Sigmoid colon (tissue), 7 donors: ENCODE measurements around the gene MAN2A1. TPM values are rescaled to one million over a fixed set of nuclear protein-coding genes. Genes with fewer than 3 reads are reported as not detected.

Source experiments
- DNase-seq: peaks from one replicate; pipeline ENCODE4 v3.0.0-alpha.2; 2019
- H3K27ac ChIP-seq, 4 donors: fragments of 200-600 bp; sonication (generic); one replicate each; pipeline ENCODE4 v1.5.1; 2016 to 2019; ENCODE audit warnings: mild to moderate bottlenecking in 1 of 4
- H3K27me3 ChIP-seq, 3 donors: fragments of 200-600 bp; sonication (generic); one replicate each; pipeline ENCODE4 v1.5.1; 2019; ENCODE audit warnings: mild to moderate bottlenecking in 1 of 3
- H3K36me3 ChIP-seq, 4 donors: fragments of 200-600 bp; sonication (generic); one replicate each; pipeline ENCODE4 v1.5.1; 2016 to 2019
- H3K4me1 ChIP-seq, 4 donors: fragments of 200-600 bp; sonication (generic); one replicate each; pipeline ENCODE4 v1.5.1; 2017 to 2019
- H3K4me3 ChIP-seq, 4 donors: fragments of 200-600 bp; sonication (generic); one replicate each; pipeline ENCODE4 v1.5.1; 2017 to 2019; ENCODE audit warnings: mild to moderate bottlenecking in 2 of 4, moderate library complexity in 1 of 4
- H3K9me3 ChIP-seq, 4 donors: fragments of 200-600 bp in 3 of 4; sonication (generic) in 3 of 4; one replicate each; pipeline versions ENCODE4 v1.5.1 to v1.6.1; 2013 to 2019
- EP300 ChIP-seq, 4 donors: sonication (generic); formaldehyde crosslinking; IDR thresholded peaks; one replicate each; pipeline ENCODE4 v1.6.1; 2017; ENCODE audit warnings: antibody characterized with exemption in 4 of 4
- POLR2A ChIP-seq, 2 donors: fragments of 450-650 bp; IDR thresholded peaks; one replicate each; pipeline ENCODE4 v1.6.1; 2016; ENCODE audit warnings: antibody characterized with exemption in 2 of 2, mild to moderate bottlenecking in 2 of 2, moderate library complexity in 2 of 2
- POLR2AphosphoS5 ChIP-seq, 4 donors: sonication (generic); formaldehyde crosslinking; IDR thresholded peaks; one replicate each; pipeline ENCODE4 v1.6.1; 2017; ENCODE audit warnings: antibody characterized with exemption in 4 of 4
- WGBS, 2 donors: extraction: QIAGEN DNeasy Blood & Tissue Kit; methylation state at CpG; one replicate each; pipeline ENCODE4 v1.1.7; 2013; 5-methylcytosine and 5-hydroxymethylcytosine counted together
- intact Hi-C: fragments of 100-400 bp; cut with DNase I; formaldehyde crosslinking; loops from one replicate; pipeline ENCODE4 v1.15.1; 2023
- polyA plus RNA-seq, 3 donors: library from polyadenylated mRNA; stranded (reverse); fragments of 200-250 nt; gene quantifications; one replicate each; pipeline ENCODE4 v1.2.3, GENCODE V29; 2013
- total RNA-seq, 4 donors: library from RNA; depleted of rRNA; stranded (reverse); fragments of >200 nt; gene quantifications; one replicate each; pipeline ENCODE4 v1.1.0, GENCODE V29; 2016
- TF ChIP-seq, protein P1 (sequence below), 4 experiments: fragments of 450-650 bp in 3 of 4; fragments of 200-600 bp in 1 of 4; IDR thresholded peaks; one replicate each; pipeline ENCODE4 v1.5.1; 2016 to 2019; ENCODE audit warnings: antibody characterized with exemption in 4 of 4, mild to moderate bottlenecking in 3 of 4, moderate library complexity in 2 of 4
- donor health status: healthy with polysubstance abuse.
- donor health status: Bipolar disorder and iron deficiency.
- donor health status: healthy.

The MAN2A1 gene
- total and polyA plus RNA-seq, 7 donors, result 3.6 to 58.4 (median 40.2) TPM

- DNase-seq, result no peak
- TF ChIP-seq POLR2AphosphoS5 (IDR thresholded peaks at IDR 0.05) (no peak), EP300 (IDR thresholded peaks at IDR 0.05) (no peak)
- Histone ChIP-seq H3K4me3 (no peak overlapping the region), H3K9me3 (no peaks in the 10 kb centered on the region), H3K27me3 (no peaks in the 10 kb centered on the region), H3K36me3 (peaks cover 0 to 14% (median 6%) of the 10 kb centered on the region in 4 donors), H3K4me1 (peaks cover 0 to 21% (median 19%) of the 10 kb centered on the region in 4 donors), H3K27ac (no peak overlapping the region)
- intact Hi-C loops, result no loop called here
- WGBS, 2 donors, result 16 to 65% methylated on average over 2 of the region's 2 CpGs
Observed at GRCh38 chr5:109866051-109866450, 176.3 kb downstream of the MAN2A1 start.

DNA sequence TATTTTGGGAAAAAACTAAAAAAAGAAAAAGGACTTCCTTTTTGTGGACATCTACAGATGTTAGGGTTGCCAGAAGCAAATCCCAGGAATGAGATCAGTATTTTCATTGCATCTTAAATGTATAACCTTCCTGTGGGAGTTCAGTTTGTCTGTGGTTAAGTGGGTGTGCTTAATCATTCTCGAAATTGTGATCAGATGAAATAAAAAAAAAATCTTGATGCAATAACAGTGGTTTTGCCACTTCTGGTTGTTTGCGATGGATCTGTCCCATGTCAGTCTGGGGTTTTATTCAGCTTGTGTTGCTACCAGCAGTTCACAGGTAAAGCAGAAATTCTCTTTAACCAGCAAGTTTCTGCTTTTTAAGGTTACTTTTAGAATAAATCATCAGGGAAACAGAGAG is 179.0 kb downstream of the MAN2A1 start:
- no peak overlapping the region for H3K4me3 ChIP-seq
- 55 to 80% methylated on average over 2 of the region's 2 CpGs for WGBS, 2 donors
- H3K27me3 ChIP-seq, result no peaks in the 10 kb centered on the region
- no peak overlapping the region for H3K27ac ChIP-seq
- peaks cover 0 to 14% (median 6%) of the 10 kb centered on the region in 4 donors for H3K36me3 ChIP-seq
- TF ChIP-seq POLR2A (IDR thresholded peaks at IDR 0.05), result no peak
- TF ChIP-seq POLR2AphosphoS5 (IDR thresholded peaks at IDR 0.05), result no peak
- TF ChIP-seq EP300 (IDR thresholded peaks at IDR 0.05), result no peak
- TF ChIP-seq, protein P1, sequence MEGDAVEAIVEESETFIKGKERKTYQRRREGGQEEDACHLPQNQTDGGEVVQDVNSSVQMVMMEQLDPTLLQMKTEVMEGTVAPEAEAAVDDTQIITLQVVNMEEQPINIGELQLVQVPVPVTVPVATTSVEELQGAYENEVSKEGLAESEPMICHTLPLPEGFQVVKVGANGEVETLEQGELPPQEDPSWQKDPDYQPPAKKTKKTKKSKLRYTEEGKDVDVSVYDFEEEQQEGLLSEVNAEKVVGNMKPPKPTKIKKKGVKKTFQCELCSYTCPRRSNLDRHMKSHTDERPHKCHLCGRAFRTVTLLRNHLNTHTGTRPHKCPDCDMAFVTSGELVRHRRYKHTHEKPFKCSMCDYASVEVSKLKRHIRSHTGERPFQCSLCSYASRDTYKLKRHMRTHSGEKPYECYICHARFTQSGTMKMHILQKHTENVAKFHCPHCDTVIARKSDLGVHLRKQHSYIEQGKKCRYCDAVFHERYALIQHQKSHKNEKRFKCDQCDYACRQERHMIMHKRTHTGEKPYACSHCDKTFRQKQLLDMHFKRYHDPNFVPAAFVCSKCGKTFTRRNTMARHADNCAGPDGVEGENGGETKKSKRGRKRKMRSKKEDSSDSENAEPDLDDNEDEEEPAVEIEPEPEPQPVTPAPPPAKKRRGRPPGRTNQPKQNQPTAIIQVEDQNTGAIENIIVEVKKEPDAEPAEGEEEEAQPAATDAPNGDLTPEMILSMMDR (IDR thresholded peaks at IDR 0.05), result no peak
- H3K4me1 ChIP-seq, result peaks cover 0 to 13% (median 10%) of the 10 kb centered on the region in 4 donors
- intact Hi-C loops, result no loop called here
- H3K9me3 ChIP-seq, result no peaks in the 10 kb centered on the region
- DNase-seq, result no peak

DNA sequence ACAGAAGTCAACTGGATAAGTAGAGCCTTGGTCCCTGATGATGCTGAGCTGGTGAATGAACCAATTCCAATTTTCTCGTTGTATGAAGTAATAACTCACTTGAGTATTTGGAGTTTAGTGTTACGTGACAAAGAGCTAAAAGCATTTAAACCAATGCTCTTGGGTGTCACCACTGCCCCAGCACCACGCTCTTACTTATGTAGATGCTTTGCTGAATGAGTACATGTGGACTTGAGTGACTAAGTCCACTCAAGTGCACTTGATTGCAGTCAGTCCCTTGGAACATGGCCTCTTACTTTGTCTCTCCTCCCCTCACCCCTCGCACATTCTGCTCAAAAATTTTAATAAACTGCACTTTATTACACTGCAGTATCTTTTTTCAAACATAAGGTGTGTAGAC is 184.0 kb downstream of the MAN2A1 start:
- Histone ChIP-seq H3K4me1 (no peaks in the 10 kb centered on the region), H3K27me3 (no peaks in the 10 kb centered on the region), H3K4me3 (no peak overlapping the region), H3K27ac (no peak overlapping the region), H3K36me3 (no peaks in the 10 kb centered on the region), H3K9me3 (no peaks in the 10 kb centered on the region)
- intact Hi-C loops, result no loop called here
- WGBS, 2 donors, result 96 to 98% methylated on average over 4 of the region's 4 CpGs
- no peak for DNase-seq
- no peak for TF ChIP-seq POLR2AphosphoS5 (IDR thresholded peaks at IDR 0.05)
- TF ChIP-seq POLR2A (IDR thresholded peaks at IDR 0.05), result no peak
- TF ChIP-seq, protein P1 (IDR thresholded peaks at IDR 0.05), result no peak
- no peak for TF ChIP-seq EP300 (IDR thresholded peaks at IDR 0.05)

- no peaks in the 10 kb centered on the region for H3K4me1 ChIP-seq
- DNase-seq, result no peak
- intact Hi-C loops, result no loop called here
- no peaks in the 10 kb centered on the region for H3K9me3 ChIP-seq
- H3K27ac ChIP-seq, result no peak overlapping the region
- H3K4me3 ChIP-seq, result no peak overlapping the region
- no peaks in the 10 kb centered on the region for H3K27me3 ChIP-seq
- no peaks in the 10 kb centered on the region for H3K36me3 ChIP-seq
- WGBS, 2 donors, result 83 to 87% methylated on average over 2 of the region's 2 CpGs
- TF ChIP-seq, protein P1 (IDR thresholded peaks at IDR 0.05), result no peak
- TF ChIP-seq EP300 (IDR thresholded peaks at IDR 0.05) (no peak), POLR2A (IDR thresholded peaks at IDR 0.05) (no peak), POLR2AphosphoS5 (IDR thresholded peaks at IDR 0.05) (no peak)
Observed at GRCh38 chr5:109874108-109874507, 184.4 kb downstream of the MAN2A1 start.

DNA sequence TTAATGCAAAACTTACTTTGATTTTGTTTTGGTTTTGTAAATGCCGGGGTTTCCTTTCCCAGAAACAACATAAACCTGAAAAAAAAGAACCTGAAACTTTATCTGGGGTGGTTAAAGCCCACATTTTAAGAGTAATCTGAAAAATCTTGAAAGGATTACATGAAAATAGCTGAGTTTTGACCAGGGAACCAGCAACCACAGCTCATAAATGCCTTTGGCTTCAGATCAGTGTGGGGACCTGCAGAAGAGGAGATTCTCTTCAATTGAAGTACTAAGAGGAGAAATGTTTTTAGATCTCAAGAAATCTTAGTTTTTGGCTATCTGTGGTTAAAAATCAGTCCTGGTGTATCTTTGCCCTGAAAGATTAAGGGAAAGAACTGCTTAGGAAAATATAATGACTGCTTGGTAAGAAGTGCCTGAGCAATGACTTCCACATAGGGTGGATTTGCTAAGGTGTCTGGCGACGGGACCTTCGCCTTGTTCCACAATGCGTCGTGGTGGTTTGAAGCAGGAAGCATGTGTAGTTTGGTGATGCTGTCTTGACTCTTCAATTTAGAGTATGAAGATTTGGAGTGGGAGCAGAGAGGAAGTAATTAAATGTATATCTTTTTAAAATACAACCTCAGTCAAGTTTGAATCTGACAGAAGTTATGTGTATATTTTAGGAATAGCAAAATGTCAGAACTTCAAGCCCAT is 186.5 kb downstream of the MAN2A1 start:
- H3K27me3 ChIP-seq, result no peaks in the 10 kb centered on the region
- no peak overlapping the region for H3K4me3 ChIP-seq
- H3K27ac ChIP-seq, result no peak overlapping the region
- no peak for TF ChIP-seq POLR2A (IDR thresholded peaks at IDR 0.05)
- no peak for TF ChIP-seq EP300 (IDR thresholded peaks at IDR 0.05)
- TF ChIP-seq, protein P1 (IDR thresholded peaks at IDR 0.05), result no peak
- TF ChIP-seq POLR2AphosphoS5 (IDR thresholded peaks at IDR 0.05), result no peak
- intact Hi-C loops, result no loop called here
- no peaks in the 10 kb centered on the region for H3K9me3 ChIP-seq
- no peak for DNase-seq
- H3K36me3 ChIP-seq, result no peaks in the 10 kb centered on the region
- H3K4me1 ChIP-seq, result no peaks in the 10 kb centered on the region
- 61 to 91% methylated on average over 6 of the region's 6 CpGs for WGBS, 2 donors
